Cardiac septum (tissue), 1 donor: ENCODE results near the gene FRAS1. TPM values are rescaled to one million over a fixed set of nuclear protein-coding genes. Genes with fewer than 3 reads are reported as not detected.
"Not testable (repeated sequence)": the region's sequence is repeated elsewhere in the genome, so short reads cannot be mapped to it uniquely, and the experiment has no call there.

ENCODE experiments used
- DNase-seq: peaks from one replicate; pipeline ENCODE4 v3.0.0-alpha.2; 2020; ENCODE audit warnings: low spot score
- intact Hi-C: fragments of 100-400 bp; cut with DNase I; formaldehyde crosslinking; loops from one replicate; pipeline ENCODE4 v1.14.0; 2022
- total RNA-seq: library from RNA; stranded (reverse); fragmentation: NEBNext Ultra II Directional; extraction: Animal tissue kit (Norgen Biotek cat#: 25700); gene quantifications from one replicate; pipeline ENCODE4 v1.2.1, GENCODE V29; 2021
- donor health status: DM: no; HTN: no; CAD: no.

FRAS1 gene
- total RNA-seq, 1 donor from 2014 or later: 4.2 TPM

DNA sequence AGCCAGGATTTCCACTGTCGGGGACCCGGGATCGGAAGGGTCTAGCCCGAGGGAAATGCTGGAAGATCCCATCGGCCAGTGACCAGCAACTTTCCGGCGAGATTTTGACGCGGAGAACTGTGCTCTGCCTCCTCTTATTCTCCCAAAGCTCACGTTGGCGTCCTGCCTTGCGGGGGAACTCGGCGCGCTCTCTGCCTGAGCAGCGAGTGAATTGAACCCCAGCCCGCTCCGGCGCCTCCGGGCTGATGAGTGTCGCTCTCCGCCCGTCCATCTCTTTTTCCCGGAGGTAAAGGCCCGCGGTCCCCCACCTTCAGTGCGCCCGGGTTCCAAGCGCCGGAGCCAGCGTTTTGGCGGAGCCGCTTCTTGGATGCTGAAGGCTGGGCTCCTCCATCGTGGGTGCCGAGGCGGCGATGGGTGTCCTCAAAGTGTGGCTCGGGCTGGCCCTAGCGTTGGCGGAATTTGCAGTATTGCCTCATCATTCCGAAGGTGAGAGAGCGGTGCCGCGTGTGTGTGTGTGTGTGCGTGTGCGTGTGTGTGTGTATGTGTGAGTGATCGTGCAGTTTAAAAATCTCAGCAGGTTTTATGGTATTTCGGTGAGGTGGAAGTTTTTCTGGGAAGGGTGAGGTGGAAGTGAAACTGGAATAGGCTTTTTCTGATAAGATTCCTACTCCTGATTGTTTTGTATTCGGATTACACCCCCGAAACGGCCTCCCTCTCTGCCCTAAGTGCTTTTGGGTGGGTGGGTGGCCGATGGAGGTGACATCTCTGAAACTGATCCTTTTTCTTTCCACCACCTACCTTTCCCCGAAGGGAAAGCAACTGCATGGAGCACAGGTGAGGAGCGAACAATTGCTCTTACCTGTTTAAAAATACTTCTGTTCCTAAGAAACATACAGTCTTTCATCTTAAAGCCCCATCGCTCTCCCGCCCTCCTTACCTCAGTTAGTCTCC is 752 bp downstream of the FRAS1 start:
- intact Hi-C loops: loop anchor here (2.0 to 10.0 kb wide), 6 partner anchors 61 to 719 kb away; partner anchors contain the start of genes BMP2K and MRPL1
- DNase-seq: no peak

DNA sequence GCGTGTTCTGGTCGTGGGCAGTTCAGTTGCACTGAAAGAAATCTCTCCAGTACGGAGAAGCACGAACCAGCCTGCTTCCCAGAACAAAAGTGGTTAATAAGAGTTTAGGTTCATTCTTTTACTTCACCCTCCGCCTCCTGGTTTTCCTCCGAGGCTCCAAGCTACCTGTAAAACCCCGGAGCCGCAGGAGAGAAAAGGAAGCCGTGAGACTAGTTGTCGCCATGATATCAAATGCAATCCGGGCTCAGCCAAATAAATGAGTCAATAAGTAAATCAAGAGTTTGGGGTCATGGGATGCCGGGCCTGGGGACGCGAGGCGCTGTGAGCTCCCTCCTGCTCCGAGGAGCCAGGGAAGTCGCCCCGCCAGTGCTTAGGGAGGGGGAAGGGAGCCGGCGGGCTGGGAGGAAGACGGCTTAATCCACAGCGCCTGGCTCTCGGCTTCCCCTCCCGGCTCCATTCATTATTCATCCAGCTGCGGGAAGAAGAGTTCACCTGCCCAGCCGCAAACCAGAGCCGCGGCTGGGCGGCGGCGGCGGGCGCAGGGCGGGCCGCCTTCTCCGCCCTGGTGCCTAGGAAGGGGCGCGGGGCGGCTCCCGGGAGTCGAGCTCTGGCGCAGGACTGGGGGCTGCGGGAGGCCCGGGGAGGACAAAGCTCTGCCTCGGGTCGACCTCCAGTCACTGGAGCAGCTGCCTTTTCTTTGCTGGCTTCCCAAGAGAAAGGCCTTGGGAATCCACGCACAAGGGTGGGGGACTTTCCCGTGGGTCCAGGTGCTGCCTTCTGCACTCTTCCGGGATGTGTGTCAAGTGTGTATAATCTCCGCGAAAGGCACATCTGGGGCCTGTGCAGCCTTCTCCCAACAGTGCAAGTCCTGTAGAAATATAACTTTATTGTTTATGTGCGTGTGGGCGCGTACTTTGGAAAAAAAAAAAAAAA is 1.7 kb downstream of the FRAS1 start:
- intact Hi-C loops: loop anchor here (5.0 to 10.0 kb wide), 5 partner anchors 62 to 718 kb away; partner anchors contain the start of genes BMP2K and MRPL1
- DNase-seq: no peak

DNA sequence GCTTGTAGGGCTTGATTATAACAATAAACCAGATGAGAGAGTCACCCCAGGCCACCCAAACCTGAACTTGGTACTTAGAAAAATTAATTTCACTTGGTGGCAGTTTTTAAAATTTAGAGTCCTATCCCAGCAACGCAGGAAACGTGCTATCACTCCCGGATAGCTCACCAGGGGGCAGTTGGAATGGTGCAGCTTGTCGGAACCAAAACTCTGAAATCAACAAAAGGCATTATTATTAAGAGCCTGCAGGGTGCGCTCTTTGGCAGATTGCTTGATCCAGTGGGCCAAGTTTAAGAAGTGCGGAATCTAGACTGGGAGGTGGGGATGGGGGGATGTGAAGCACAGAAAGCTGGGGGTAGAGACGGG is 2.4 kb downstream of the FRAS1 start:
- intact Hi-C loops: loop anchor here (5.0 to 10.0 kb wide), 5 partner anchors 62 to 718 kb away; partner anchors contain the start of genes BMP2K and MRPL1
- no peak for DNase-seq

DNA sequence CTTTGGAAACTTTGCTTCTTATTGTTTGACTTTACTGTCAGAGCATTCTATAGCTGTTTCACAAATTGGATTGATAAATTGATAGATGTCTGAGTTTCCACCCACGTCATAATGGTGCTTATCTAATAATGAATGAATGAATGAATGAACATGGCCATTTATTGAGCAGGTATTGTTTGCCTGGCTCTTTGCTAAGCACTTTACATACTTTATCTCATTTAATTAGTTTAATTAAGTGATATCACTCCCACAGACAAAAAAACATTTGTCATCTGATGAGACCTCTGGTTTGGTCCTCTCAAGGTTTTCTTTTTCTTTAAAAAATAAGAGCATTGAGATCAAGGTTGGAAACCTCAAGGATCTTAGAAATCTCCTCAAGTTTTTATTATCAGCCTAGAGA is 2.8 kb downstream of the FRAS1 start:
- DNase-seq: no peak
- intact Hi-C loops: loop anchor here (5.0 to 10.0 kb wide), 5 partner anchors 63 to 717 kb away; partner anchors contain the start of genes BMP2K and MRPL1

DNA sequence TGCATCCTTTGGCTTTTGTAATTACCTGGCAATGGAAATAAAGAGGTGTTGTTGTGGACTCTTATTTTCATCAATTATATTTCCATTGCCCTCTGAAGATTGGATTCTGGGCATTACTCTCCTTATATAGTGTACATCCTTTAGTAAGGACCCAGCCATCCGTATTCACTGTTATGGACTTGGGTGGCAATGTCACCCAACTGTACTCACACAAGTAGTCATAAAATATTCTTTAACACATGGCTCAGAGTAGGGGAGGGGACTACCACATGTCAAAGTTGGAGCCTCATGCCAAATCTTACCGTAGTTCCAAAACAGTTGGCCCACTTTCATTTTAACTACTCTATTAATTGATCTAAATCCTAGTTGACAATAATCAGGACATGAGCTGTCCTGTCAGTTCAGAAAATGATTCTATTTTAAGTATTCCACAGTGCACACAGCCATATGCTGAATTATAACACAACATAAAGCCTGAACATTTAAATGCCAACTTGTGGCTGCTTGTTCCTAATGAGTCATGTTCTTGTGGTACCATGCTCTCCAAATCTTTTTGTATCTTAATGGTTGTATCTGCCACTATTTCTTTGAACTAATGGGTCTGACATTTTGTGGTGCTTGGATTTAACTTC is 4.9 kb downstream of the FRAS1 start:
- intact Hi-C loops: loop anchor here (2.0 kb wide), 1 partner anchor 453 kb away; no protein-coding TSS in a partner anchor
- DNase-seq: no peak

DNA sequence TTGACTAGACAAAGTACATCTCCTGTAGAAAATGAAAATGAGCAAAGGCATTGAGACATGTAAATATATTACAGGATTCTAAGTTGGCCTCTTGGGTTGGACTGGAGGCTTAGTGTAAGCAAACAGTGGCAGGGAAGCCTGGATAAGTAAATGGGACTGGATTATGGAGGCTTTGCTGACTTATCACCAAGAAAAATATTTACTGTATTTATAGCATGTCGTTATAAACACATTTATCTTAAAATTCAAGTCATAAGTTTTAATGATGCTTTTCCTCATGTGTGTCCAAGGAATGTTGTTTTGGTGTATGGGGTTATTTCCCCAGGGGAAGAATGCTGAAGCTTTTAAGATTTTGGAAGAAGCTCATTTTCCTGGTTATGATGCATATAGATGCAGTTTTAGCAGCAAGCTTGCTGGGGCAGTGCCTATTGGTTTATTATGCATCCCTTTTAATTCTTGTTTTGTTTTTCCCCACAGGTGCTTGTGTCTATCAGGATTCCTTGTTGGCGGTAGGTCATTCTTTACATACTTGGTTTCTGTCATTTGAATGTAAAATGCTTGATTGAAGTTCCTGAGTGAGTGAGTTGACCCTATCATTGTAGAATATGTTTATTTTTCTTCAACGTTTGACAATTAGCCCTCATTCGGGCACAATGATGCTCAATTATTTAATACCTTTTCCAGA is 8.5 kb downstream of the FRAS1 start:
- no peak for DNase-seq
- intact Hi-C loops: no loop called here

DNA sequence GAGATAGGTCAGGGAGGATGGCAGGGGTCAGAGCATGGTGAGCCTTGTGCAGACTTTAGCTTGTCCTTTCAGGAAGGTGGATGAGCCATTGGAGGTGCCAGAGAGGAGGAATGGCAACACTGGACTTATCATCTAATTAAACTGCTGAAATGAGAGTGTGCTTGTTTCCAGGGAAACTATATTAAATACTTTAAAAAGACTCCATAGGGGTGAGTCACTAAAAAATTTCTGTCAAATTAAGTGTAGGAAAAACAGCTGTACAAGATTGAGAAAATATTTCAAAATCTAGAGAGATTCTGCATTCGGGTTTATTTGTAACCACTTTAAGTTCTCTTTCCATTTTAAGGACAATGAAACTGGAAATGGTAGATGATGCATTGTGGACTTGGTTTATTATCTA is 11.4 kb downstream of the FRAS1 start:
- intact Hi-C loops: no loop called here
- DNase-seq: no peak

DNA sequence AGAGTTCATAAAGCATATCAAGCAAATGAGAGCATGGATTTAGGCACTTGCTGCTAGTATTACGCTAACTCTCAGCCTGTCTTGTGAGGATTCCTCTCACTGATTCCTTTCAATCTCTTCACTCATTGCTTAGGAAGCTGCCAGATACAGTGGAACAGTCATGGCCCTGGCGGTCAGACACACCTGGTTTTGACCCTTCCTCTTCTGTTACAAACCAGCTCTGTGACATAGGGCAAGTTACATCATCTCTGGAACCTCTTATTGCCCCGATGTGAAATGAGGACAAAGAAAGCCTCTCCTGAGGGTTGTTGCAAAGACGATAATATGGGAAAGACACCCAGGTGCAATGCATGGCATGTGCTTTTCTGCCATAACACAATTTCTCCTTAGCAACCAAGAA is 12.2 kb downstream of the FRAS1 start:
- DNase-seq: no peak
- intact Hi-C loops: no loop called here

DNA sequence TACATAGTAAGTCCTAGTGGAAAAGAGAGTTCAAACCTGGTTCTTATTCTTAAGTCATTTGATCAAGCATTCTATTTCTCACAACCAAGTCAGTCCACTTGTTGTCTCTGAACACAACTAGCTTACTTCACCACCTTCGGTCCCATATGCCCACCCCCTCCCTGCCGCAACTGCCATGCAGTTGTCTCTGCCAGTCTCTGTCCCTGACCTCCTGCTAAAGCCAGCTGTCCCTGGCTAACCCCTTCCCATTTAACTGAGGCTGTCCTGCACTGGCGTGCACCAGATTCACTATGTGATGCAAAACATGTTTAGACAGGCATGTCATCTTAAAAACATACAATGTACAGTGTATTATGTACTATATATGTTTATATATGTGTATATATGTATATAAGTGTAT is 12.7 kb downstream of the FRAS1 start:
- intact Hi-C loops: no loop called here
- DNase-seq: no peak

DNA sequence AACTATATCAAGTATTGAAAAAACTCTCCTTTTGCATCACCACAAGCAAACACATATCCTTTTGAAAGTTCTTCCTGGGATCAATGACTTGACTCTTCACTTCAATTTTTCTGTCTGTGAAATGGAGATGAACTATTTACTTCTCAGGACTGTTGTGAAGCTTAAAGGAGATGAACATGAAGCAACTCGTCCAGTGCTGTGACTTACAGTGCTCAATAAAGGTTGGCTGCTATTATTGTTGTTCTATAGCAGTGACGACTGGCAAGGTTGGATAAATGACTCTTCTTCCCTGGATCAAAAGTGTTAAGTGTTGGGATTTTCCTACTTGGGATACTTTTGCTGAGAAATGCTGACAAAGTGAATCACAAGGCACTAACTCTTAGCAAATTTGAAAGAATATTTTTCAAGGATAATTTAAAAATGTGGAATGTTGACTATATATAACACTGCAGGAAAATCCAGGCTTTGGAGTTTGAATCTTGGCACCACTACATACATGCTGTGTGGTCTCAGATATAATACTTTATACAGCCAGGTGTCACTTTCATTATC is 13.7 kb downstream of the FRAS1 start:
- intact Hi-C loops: no loop called here

DNA sequence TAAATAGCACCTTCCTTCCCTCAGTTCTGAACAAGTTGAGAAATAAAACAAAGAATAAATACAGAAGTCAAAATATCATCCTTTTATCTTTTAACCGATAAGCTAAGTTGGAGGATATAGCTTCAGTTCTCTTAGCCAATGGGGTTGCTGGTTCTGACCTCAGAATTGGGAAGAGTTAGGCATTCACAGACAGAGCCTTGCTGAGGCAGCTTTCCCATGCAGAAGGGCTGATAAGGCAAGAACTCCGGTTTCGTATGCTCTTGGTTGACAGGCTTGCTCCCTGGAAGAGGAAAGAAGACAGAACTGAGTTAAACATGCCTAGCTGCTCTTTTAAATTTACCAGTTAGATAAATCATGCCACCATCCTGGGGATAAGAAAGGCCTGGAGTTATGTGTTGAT is 17.6 kb downstream of the FRAS1 start:
- no peak for DNase-seq
- intact Hi-C loops: no loop called here

More for the DNA sequence above, 13.7 kb downstream of the FRAS1 start:
- no peak for DNase-seq

DNA sequence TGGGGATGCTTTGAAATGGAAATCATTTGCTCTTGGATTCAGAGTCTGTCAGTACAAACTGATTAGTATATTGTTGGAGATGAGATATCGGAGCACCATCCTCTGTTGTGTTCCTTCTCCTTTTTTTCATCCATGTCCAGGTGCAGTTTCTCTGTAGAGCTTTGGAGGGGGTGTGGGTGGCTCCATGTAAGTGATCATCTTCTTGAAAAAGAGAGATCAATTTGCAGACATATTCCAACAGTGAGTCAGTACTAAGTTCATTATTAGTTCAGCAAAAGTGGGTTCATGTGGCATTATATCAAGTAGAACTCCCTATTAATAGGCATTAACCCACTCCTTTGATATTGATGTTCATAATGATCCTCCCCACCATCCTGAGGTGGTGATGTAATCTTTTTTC is 18.9 kb downstream of the FRAS1 start:
- intact Hi-C loops: no loop called here
- DNase-seq: no peak

DNA sequence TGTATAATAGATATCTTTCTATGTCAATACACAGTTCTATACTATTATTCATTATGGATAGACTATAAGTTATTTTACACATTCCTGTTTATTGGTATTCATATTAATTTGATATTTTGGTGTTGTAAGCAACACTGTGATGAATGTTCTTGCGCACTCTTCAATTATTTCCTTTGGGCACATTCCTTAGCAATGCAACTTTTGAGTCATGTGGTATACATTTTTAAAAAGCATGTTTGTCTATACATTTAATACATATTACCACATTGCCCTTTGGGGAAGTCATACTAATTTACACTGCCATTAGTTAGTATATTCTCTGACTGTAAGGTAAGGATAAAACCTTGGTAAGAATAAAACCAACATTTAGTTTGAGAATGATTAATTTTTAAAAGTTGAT is 21.0 kb downstream of the FRAS1 start:
- intact Hi-C loops: no loop called here
- DNase-seq: no peak

DNA sequence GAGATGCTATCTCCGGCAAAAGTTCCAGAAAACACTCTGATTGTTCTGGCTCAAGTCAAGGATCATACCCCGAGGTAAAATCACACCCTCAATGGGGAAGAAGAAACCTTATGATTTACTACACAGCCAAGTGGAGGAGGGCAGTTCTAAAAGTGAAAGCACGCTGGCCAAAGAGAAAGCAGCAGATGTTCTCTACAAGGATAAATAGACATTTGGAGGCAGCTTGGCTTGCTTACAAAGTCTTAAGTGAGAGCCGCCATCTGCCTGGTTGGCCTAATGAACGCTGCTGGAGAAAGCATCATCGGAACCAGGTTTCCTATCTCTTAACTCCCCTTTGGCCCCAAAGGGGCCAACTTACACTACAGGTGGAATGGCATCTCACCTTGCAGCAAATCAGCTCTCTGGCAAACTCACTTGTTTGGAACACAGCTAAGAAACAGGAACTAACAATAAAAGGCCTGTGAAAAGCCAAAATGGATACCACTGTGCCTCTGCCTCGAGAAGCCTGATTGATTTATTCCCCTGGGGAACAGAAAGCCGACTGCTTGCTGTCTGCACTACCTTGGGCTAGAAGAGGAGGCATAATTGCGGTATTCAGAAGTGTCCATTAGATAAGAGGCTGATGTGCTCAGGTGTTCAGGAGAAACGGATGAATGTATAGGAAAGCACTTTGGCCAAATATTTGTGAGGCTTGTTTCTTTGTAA is 22.8 kb downstream of the FRAS1 start:
- intact Hi-C loops: no loop called here
- no peak for DNase-seq

DNA sequence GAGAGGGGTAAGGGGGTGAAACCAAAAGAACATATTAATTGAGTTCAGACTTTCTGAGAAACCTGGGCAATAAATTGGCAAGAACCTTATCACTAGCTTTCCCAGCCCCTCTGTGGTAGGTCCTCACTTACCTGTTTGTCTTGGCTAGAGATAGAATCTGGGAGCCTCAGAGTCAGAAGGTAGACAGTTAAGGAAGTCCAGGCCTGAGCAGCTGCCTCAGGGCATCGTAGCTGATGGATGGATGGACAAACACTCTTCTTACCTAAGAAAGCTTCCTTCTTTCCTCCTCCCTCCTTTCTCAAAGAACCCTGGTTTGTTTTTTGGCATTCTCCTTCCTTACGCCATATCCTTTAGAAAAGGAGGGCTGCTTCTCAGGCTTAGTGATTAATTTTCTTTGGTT is 24.4 kb downstream of the FRAS1 start:
- intact Hi-C loops: no loop called here
- no peak for DNase-seq

DNA sequence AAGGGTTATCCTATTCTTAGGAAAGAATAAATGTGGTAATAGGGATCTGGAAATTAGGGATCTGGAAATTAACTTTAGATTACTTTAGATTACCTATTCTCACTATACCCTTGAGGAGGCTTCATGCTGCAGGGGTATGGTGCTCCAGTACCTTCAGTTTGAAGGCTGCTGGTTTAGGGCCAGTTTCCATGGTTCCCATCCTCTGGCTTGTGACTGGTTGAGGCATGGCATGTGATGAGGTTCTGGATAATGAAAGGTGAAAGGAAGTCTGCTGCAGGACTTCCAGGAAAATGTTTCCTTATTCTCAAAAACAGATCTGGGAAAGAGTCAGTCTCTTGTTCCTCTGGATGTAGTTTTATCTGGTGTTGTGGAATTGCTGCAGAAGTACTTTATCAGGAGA is 25.9 kb downstream of the FRAS1 start:
- intact Hi-C loops: no loop called here
- no peak for DNase-seq

DNA sequence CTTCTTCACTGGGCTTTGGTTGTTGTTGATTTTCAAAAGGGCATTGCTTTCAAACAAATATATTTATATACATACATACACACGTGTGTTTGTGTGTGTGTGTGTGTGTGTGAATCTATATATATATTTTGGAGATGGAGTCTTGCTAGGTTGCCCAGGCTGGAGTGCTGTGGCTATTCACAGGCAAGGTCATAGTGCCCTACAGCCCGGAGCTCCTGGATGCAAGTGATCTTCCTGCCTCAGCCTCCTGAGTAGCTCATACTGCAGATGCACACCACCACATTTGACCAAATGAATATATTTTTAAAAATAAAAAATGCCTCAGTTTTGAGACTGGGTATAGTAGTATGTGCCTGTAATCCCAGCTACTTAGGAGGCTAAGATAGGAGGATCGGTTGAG is 34.4 kb downstream of the FRAS1 start:
- no peak for DNase-seq
- intact Hi-C loops: no loop called here

DNA sequence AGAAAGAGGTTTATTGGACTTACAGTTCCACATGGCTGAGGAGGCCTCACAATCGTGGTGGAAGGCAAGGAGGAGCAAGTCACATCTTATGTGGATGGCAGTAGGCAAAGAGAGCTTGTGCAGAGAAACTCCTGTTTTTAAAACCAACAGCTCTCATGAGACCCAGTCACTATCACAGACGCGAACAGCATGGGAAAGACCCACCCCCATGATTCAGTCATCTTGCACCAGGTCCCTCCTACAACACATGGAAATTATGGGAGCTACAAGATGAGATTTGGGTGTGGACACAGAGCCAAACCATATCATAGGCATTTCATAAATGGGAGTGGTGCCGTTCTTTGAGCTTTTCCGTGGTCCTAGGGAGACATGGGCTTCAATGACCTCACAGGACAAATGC is 35.2 kb downstream of the FRAS1 start:
- intact Hi-C loops, DNase-seq: not testable (repeated sequence)
